ENCODE measurements around the gene SLIT3. TPM values are rescaled to one million over a fixed set of nuclear protein-coding genes. Genes with fewer than 3 reads are reported as not detected.

Gene SLIT3
- total RNA-seq, 2 donors from 2014 or later = 6.6 to 6.7 TPM

GRCh38 chr5:168727547-168727946 is 573.4 kb downstream of the SLIT3 start:
- no peaks in the 10 kb centered on the region for H3K4me1 ChIP-seq
- H3K4me3 ChIP-seq = no peak overlapping the region
- TF ChIP-seq POLR2A (IDR thresholded peaks at IDR 0.05) = no peak
- TF ChIP-seq CTCF (IDR thresholded peaks at IDR 0.05) = no peak
- no peak for DNase-seq
- H3K27ac ChIP-seq = no peak overlapping the region
- intact Hi-C loops (cut with DNase I) = no loop called here
- no peaks in the 10 kb centered on the region for H3K36me3 ChIP-seq (replicated peaks in 1 of 2; ENCODE audit: insufficient read depth in 1 of 2, low read depth in 2 of 2)
- 63 to 75% methylated on average over 2 of the region's 2 CpGs for WGBS, 2 donors
- H3K27me3 ChIP-seq = no peaks in the 10 kb centered on the region
- H3K9me3 ChIP-seq = no peaks in the 10 kb centered on the region
- no peak for ATAC-seq

GRCh38 chr5:168726342-168726741 is 574.6 kb downstream of the SLIT3 start:
- Histone ChIP-seq H3K27me3 (no peaks in the 10 kb centered on the region), H3K4me1 (no peaks in the 10 kb centered on the region), H3K36me3 (replicated peaks in 1 of 2; ENCODE audit: insufficient read depth in 1 of 2, low read depth in 2 of 2) (no peaks in the 10 kb centered on the region), H3K27ac (no peak overlapping the region), H3K4me3 (no peak overlapping the region), H3K9me3 (no peaks in the 10 kb centered on the region)
- intact Hi-C loops (cut with DNase I) = no loop called here
- ATAC-seq (no peak), DNase-seq (no peak)
- WGBS, 2 donors = 74 to 87% methylated on average over 1 of the region's 1 CpG
- no peak for TF ChIP-seq POLR2A (IDR thresholded peaks at IDR 0.05)
- TF ChIP-seq CTCF (IDR thresholded peaks at IDR 0.05) = no peak

GRCh38 chr5:168724227-168724626 is 576.7 kb downstream of the SLIT3 start:
- 70 to 74% methylated on average over 5 of the region's 5 CpGs for WGBS, 2 donors
- Histone ChIP-seq H3K4me3 (no peak overlapping the region), H3K9me3 (no peaks in the 10 kb centered on the region), H3K36me3 (replicated peaks in 1 of 2; ENCODE audit: insufficient read depth in 1 of 2, low read depth in 2 of 2) (no peaks in the 10 kb centered on the region), H3K27ac (no peak overlapping the region), H3K27me3 (no peaks in the 10 kb centered on the region), H3K4me1 (no peaks in the 10 kb centered on the region)
- intact Hi-C loops (cut with DNase I) = no loop called here
- no peak for ATAC-seq
- no peak for DNase-seq
- no peak for TF ChIP-seq POLR2A (IDR thresholded peaks at IDR 0.05)

GRCh38 chr5:168723037-168723436 is 577.9 kb downstream of the SLIT3 start:
- Histone ChIP-seq H3K27me3 (no peaks in the 10 kb centered on the region), H3K4me3 (no peak overlapping the region), H3K36me3 (replicated peaks in 1 of 2; ENCODE audit: insufficient read depth in 1 of 2, low read depth in 2 of 2) (no peaks in the 10 kb centered on the region), H3K9me3 (no peaks in the 10 kb centered on the region), H3K27ac (no peak overlapping the region), H3K4me1 (no peaks in the 10 kb centered on the region)
- DNase-seq (no peak), ATAC-seq (no peak)
- TF ChIP-seq POLR2A (IDR thresholded peaks at IDR 0.05) (no peak), CTCF (IDR thresholded peaks at IDR 0.05) (no peak)
- intact Hi-C loops (cut with DNase I) = no loop called here
- WGBS, 2 donors = 72 to 82% methylated on average over 3 of the region's 3 CpGs

- no peak overlapping the region for H3K27ac ChIP-seq
- H3K36me3 ChIP-seq (replicated peaks in 1 of 2; ENCODE audit: insufficient read depth in 1 of 2, low read depth in 2 of 2) = no peaks in the 10 kb centered on the region
- no peak for ATAC-seq
- intact Hi-C loops (cut with DNase I) = no loop called here
- no peaks in the 10 kb centered on the region for H3K4me1 ChIP-seq
- H3K4me3 ChIP-seq = no peak overlapping the region
- no peak for DNase-seq
- no peaks in the 10 kb centered on the region for H3K9me3 ChIP-seq
- TF ChIP-seq CTCF (IDR thresholded peaks at IDR 0.05) (no peak), POLR2A (IDR thresholded peaks at IDR 0.05) (no peak)
- 88 to 92% methylated on average over 7 of the region's 7 CpGs for WGBS, 2 donors
- H3K27me3 ChIP-seq = no peaks in the 10 kb centered on the region
Observed at GRCh38 chr5:168721966-168722365, 579.0 kb downstream of the SLIT3 start.
